SK-N-MC (cell line): ENCODE results near the gene CELSR3.

Source experiments
- DNase-seq: peaks from one replicate; pipeline ENCODE4 v3.0.0-alpha.2; 2011; ENCODE audit warnings: low read depth, low spot score
- H3K27ac ChIP-seq: fragments of 200-600 bp; sonication (generic); 2 replicates; pipeline ENCODE4 v1.5.1; 2016; ENCODE audit warnings: mixed run types
- H3K36me3 ChIP-seq: fragments of 200-600 bp; sonication (generic); 2 replicates; pipeline ENCODE4 v1.6.1; 2017; ENCODE audit warnings: antibody characterized with exemption, low read length, mixed read lengths; ENCODE audit not compliant: insufficient read depth
- H3K4me3 ChIP-seq: fragments of 200-600 bp; sonication (generic); 2 replicates; pipeline ENCODE4 v1.5.1; 2016
- H3K9ac ChIP-seq: fragments of 200-600 bp; sonication (generic); 2 replicates; pipeline ENCODE4 v1.8.0; 2017; ENCODE audit warnings: mixed run types, mixed read lengths; ENCODE audit not compliant: insufficient read length
- H3K9me3 ChIP-seq: fragments of 200-600 bp; sonication (generic); 2 replicates; pipeline ENCODE4 v1.6.1; 2017; ENCODE audit warnings: low read depth, mild to moderate bottlenecking, antibody characterized with exemption, low read length, moderate library complexity, mixed read lengths
- EZH2 ChIP-seq: fragments of 200-600 bp; sonication (generic); IDR thresholded peaks from one replicate; pipeline ENCODE4 v1.6.1; 2017; ENCODE audit warnings: antibody characterized with exemption
- FOXP2 ChIP-seq: optimal IDR thresholded peaks from 2 replicates; pipeline ENCODE3; 2011; ENCODE audit warnings: mild to moderate bottlenecking, moderate library complexity; ENCODE audit not compliant: insufficient read depth; ENCODE audit errors: extremely low read length, control extremely low read depth
- POLR2AphosphoS5 ChIP-seq: IDR thresholded peaks from 2 replicates; pipeline ENCODE4 v1.6.1; 2012; ENCODE audit warnings: mild to moderate bottlenecking, low read depth, low read length, borderline replicate concordance

Gene CELSR3

DNA sequence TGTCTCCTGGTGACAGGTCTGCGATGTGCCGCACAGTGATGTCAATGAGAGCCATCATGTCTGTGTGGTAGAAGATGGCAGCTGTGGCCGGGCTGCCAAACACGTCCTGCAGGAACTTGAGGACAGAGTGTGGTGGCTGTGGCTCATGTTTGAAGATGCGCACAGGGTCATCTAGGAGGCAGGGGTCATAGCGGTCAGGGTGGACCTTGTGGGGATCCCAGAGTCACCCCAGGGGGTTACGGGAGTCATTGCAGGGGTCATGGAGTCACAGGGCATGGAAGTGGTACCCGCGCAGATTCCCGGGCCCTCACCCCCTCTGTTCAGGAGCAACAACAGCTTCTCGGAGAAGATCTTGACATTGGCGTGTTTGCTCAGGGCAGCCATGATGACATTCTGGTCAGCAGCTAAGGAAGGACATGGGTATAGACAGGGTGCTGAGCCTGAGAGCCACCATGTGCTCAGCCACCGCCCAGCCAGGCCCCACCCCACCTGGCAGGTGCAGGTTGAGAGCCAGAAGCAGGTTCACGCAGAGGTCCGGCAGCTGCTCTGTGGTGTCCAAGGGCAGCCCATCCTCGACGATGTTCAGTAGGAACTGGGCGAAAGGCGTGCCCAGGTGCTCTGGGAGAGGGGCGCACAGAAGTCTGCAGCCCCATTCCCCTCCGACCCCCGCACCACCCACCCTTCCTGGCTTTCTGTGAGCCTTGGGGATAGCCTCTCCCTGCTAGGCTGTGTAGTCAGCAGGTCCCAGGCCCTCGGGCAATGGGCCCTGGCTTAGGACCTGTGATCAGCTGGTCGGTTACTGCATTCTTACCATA lies 16.1 kb upstream of the CELSR3 start:
- H3K9me3 ChIP-seq: no peaks in the 10 kb centered on the region
- H3K27ac ChIP-seq: no peak overlapping the region
- DNase-seq: no peak
- TF ChIP-seq FOXP2 (no peak), EZH2 (no peak), POLR2AphosphoS5 (no peak)
- no peak overlapping the region for H3K9ac ChIP-seq
- no peak overlapping the region for H3K4me3 ChIP-seq
- H3K36me3 ChIP-seq: no peaks in the 10 kb centered on the region; the same call in 1 of the 2 replicates

GRCh38 chr3:48678056-48678455 lies 15.4 kb upstream of the CELSR3 start:
- no peak for TF ChIP-seq POLR2AphosphoS5
- TF ChIP-seq FOXP2: no peak
- TF ChIP-seq EZH2: no peak
- Histone ChIP-seq H3K27ac (no peak overlapping the region), H3K4me3 (no peak overlapping the region), H3K36me3 (no peaks in the 10 kb centered on the region; the same call in 1 of the 2 replicates), H3K9ac (no peak overlapping the region), H3K9me3 (no peaks in the 10 kb centered on the region)
- DNase-seq: no peak

DNA sequence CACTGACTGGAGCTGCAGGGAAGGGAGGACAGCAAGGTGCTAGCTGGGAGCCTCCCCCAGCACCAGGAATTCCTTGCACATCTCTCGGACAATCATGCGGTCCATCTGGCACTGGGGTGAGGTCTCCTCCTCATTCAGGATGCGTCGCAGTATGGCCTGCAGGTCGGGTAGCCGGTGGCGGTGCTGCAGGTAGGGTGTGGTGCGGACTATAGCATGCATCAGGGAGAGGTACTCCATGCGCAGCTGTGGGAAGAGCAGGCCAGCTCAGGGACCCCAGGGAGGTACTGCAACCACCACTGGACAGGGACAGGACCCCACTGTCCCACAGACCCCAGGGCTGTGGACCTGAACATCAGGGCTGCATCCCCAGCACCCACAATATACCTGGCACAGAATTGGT lies 11.8 kb upstream of the CELSR3 start:
- H3K36me3 ChIP-seq: no peaks in the 10 kb centered on the region; the same call in 1 of the 2 replicates

DNA sequence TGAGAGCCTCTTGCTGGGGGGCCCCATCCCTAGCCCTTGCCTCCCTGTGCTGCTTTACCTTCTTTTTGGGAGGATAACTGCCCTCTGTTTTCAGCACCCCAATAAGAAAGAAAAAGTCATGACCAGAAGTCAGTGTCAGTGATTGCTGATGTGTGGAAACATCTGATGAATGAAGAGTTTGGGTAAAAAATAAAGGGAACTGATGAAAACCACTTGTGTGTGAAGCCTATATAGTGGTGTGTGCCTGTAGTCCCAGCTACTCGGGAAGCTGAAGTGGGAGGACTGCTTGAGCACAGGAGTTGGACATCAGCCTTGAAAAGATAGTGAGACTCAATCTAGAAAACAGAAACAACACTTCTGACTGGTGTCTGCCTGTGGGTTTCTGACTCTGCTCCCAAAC lies 9.8 kb upstream of the CELSR3 start:
- Histone ChIP-seq H3K4me3 (no peak overlapping the region), H3K36me3 (no peaks in the 10 kb centered on the region), H3K27ac (no peak overlapping the region), H3K9ac (no peak overlapping the region), H3K9me3 (no peaks in the 10 kb centered on the region)
- TF ChIP-seq POLR2AphosphoS5 (no peak), FOXP2 (no peak), EZH2 (no peak)
- no peak for DNase-seq

More for the DNA sequence above, 11.8 kb upstream of the CELSR3 start:
- Histone ChIP-seq H3K27ac (no peak overlapping the region), H3K9me3 (no peaks in the 10 kb centered on the region), H3K4me3 (no peak overlapping the region), H3K9ac (no peak overlapping the region)
- no peak for DNase-seq
- TF ChIP-seq FOXP2: no peak
- TF ChIP-seq EZH2: no peak

DNA sequence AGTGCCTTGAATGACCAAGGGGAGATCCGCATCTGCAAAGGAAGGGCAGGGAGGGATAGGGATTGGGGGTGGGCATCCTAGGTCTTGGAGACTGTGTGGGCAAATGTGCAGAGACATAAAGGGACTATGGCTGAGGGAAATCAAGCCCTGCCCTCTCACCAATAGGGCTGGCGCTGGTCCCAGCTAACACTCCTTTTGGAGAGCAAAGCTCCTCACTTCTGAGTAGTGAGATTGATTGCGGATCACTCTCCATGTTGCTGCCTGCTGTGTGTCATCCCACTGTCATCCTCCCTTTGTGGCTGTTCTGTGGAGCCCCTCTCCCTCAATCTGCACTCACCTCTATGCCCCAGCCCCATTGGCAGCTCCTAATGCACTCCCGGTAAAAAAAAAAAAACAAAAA lies 2.2 kb upstream of the CELSR3 start:
- H3K9ac ChIP-seq: no peak overlapping the region

DNA sequence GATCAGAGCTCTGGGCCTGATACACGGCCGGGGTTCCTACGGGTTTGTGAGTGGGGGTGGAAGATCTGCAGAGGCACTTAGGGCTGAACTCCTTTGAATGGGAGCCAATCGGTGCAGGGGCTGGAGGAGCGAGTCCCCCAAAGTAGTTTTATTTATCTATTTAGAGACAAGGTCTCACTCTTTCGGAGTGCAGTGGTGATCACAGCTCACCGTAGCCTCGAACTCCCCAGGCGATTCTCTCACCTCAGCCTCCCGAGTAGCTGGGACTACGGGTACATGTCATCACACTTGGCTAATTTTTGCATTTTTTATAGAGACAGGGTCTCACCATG lies 1.6 kb upstream of the CELSR3 start:
- no peaks in the 10 kb centered on the region for H3K9me3 ChIP-seq
- peak overlapping the region; percentile 83 for H3K4me3 ChIP-seq
- no peak for DNase-seq
- H3K36me3 ChIP-seq: no peaks in the 10 kb centered on the region
- H3K9ac ChIP-seq: no peak overlapping the region
- no peak overlapping the region for H3K27ac ChIP-seq
- TF ChIP-seq FOXP2: no peak
- no peak for TF ChIP-seq POLR2AphosphoS5
- TF ChIP-seq EZH2: no peak

More for the DNA sequence above, 2.2 kb upstream of the CELSR3 start:
- H3K9me3 ChIP-seq: no peaks in the 10 kb centered on the region
- TF ChIP-seq FOXP2 (no peak), EZH2 (no peak), POLR2AphosphoS5 (no peak)
- no peak overlapping the region for H3K4me3 ChIP-seq
- no peak overlapping the region for H3K27ac ChIP-seq
- H3K36me3 ChIP-seq: no peaks in the 10 kb centered on the region
- no peak for DNase-seq

DNA sequence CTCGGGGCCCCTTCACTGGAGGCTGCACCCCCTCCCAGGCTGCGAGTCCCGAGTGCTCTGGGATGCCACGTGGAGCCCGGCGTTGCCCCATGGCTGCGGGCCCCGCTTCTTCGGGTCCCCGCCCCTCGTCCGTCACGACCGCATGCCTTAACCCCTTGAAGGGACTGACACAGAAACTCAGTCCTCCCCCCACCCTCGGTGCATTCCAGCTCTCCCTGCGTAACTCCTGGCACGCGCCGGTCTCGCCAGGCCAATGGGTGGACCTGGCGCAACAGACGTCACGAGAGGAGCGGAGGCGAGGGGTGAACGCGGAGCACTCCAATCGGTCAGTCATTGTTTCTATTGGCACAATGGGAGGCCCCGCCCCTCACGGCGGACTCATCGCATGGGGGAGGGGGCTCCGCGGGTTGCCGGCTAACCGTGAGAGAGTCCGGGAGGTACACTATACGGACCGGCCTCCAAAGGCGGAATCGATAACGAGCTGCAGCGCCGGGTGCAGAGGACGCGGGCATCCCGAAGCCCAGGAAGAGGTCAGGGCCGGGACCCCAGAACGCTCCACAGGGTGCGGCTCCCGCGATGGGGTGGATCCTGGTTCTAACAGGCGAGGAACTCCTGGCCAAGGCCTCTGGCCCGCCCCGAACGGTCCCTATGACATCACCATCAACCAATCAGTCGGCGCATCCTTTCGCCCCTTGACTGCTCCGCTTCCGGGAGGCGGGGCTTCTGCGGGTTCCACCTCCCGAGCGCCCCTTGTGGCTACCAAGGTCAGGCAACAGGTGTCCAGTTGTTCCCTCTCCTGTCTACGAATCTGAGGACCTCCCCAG lies 1.0 kb upstream of the CELSR3 start:
- Histone ChIP-seq H3K4me3 (peak overlapping the region; percentile 83), H3K9me3 (no peaks in the 10 kb centered on the region), H3K9ac (peak overlapping the region; percentile 77), H3K36me3 (no peaks in the 10 kb centered on the region), H3K27ac (peak overlapping the region; percentile 68)
- DNase-seq: peak; percentile 69
- no peak for TF ChIP-seq EZH2
- peak; percentile 51; the same call in 1 of the 2 replicates for TF ChIP-seq POLR2AphosphoS5

DNA sequence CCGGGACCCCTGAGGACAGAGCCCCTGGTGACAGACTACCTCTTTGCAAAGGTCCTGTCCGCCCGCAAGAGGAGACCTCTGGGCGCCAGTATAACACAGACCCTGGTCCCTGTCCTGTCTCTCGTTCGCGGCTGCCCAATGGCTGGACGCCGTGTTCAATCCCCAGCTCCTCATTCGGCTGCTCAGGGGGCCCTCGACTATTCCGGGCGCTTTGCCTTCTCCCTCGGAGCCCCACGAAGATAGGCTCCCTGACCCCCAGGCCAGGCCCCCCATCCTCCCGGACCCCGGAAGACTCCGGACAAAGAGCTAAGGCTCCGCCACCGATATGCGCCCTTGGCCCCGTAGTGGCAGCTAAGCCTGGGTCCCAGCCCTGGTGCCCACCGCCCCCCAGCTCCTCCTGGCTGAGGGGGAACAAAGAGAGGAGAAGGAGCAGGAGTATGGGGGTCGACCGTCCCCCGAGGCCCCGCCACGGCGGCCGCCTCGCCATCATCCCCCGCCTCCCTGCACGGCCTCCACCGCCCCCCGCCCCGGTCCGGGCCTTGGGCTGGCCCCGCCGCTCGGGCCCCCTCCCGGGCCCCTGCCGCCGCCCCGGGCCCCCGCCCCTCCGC lies 437 bp downstream of the CELSR3 start:
- Histone ChIP-seq H3K27ac (no peak overlapping the region), H3K9me3 (no peaks in the 10 kb centered on the region), H3K9ac (no peak overlapping the region), H3K36me3 (no peaks in the 10 kb centered on the region), H3K4me3 (peak overlapping the region; percentile 83; the same call in 1 of the 2 replicates)
- no peak for TF ChIP-seq FOXP2
- no peak for TF ChIP-seq POLR2AphosphoS5
- TF ChIP-seq EZH2: no peak
- DNase-seq: no peak
